Non-pigmented ciliary epithelial cell (primary cell): ENCODE results near the gene LRRC3.
"Not testable (repeated sequence)": the region's sequence is repeated elsewhere in the genome, so short reads cannot be mapped to it uniquely, and the experiment has no call there.

ENCODE experiments used
- DNase-seq: peaks from one replicate; pipeline ENCODE4 v3.0.0-alpha.2; 2010; ENCODE audit warnings: low read depth

LRRC3 gene, protein sequence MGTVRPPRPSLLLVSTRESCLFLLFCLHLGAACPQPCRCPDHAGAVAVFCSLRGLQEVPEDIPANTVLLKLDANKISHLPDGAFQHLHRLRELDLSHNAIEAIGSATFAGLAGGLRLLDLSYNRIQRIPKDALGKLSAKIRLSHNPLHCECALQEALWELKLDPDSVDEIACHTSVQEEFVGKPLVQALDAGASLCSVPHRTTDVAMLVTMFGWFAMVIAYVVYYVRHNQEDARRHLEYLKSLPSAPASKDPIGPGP

DNA sequence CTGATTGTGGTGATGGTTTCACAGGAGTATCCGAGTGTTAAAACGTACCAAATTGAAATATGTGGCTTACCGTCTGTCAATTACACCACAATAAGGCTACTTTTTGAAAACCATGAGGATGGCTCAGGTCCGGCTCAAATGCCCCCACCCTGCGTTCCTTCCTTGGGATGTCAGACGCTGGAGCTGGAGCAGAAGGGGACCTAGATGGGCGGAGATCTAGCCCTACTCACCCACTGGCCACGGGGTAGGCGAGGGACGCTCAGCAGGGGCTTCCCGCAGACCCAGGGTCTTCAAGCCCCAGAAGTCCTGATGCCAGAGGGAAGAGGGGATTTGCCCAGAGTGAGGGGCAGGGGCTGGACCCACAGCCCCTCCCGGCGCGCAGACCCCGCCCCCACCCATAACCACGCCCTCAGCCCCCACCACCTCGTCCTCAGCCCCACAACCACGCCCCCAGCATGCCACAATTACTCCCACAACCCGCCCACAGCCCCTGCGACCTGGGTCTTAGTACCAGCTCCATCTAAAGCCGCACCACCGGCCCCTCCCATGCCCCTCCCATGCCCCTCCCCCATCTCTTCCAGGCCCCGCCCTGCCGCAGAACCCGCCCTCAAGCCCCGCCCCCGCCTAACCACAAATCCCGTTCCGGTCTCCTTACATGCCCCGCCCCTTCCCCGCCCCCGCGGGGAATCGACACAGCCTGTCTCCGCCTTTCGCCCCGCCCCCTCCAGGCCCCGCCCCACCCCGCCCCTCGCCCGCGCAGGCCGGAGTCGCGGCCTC is at the start of gene LRRC3:
LRRC3 (plus strand) TSS at position 764 of the 777 bp plus-strand sequence. CDS start 1,135 bp downstream, outside the sequence.
- peak; percentile 2 for DNase-seq

- no peak for DNase-seq
These were observed 49.1 kb upstream of the LRRC3 start for GRCh38 chr21:44405948-44406872.

DNA sequence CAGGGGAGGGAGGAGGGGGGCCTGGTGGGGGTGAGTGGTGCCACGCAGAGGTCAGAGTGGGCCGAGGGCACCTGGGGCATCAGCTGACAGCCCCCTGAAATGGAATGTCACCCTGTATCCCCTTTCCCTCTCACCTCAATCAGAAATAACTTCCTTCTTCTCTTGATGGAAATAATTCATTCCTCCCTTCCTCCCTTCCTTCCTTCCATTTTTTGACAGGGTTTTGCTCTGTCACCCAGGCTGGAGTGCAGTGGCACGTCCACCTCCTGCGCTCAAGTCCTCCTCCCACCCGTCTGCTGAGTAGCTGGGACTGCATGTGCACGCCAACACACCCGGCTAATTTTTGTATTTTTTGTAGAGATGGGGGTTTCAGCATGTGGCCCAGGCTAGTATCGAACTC is 48.4 kb upstream of the LRRC3 start:
- DNase-seq, result no peak

GRCh38 chr21:44407493-44407892 is 47.8 kb upstream of the LRRC3 start:
- DNase-seq, result no peak

DNA sequence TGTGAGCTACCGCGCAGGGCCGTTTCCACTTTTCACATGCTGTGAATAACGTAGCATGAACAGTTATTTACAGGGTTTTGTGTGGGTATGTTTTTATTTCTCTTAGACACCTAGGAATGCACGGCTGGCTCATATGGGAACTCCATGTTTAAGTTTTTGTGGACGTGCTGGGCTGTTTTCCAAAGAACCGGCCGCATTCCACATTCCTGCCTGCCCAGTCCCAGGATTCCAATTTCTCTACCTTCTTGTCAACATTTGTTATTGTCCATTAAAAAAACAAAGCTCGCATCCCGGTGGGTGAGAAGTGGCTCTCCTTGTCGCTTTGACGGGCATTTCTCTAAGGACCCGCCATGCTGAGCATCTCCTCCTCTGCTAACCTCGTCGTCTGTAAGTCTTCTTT is 47.1 kb upstream of the LRRC3 start:
- DNase-seq, result no peak

DNA sequence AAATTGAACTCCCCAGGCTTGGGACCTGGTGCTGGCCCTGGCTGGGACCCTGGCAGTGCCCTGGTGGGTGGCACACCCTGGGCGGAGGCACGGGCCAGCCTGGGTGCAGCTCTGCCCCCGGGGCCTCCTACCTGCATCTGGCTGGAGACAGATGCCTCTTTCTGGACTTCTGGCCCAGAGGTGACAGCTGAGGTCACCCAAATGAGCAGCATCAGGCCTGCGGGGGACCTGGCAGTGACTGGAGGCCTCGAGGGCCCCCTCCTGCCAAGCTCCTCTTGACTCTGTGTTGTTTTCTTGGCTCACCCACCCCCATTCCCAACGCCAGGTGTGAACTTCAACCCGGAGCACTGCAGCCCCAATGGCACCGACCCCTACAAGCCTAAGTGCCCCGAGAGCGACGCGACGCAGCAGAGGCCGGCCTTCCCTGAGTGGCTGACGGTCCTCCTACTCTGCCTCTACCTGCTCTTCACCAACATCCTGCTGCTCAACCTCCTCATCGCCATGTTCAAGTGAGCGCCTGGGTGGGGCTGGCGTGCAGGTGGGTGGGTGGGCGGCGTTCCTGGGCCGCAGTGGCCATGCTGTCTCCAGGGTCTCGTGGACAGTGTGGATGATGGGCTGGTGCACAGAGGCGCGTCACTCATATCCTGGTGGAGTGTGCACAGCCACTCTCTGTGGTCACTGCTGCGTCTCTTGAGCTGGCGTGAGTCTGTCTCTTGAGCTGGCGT is 41.6 kb upstream of the LRRC3 start:
- no peak for DNase-seq

GRCh38 chr21:44414291-44415072 is 40.8 kb upstream of the LRRC3 start:
- DNase-seq, result no peak

GRCh38 chr21:44415073-44416025 is 40.0 kb upstream of the LRRC3 start:
- DNase-seq, result no peak

DNA sequence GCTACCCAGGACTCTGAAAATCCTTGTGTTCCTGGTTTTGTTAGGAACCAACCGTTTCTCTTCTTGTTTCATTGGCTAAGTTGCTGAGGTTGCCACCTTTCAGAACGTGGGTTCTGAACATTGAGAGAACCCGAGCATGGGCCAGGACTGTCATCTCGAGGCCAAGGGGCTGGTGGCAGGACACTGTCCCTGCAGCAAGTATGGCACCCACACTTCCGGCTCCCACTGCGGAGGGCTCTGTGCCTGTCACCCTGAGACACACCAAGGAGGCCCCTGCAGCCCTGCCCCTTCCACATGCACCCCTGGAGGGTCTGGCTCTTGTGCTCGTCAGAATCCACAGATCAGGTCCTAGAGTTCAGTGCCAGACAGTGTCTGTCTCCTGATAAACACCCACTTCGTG is 39.1 kb upstream of the LRRC3 start:
- DNase-seq, result no peak

GRCh38 chr21:44417621-44418107 is 37.6 kb upstream of the LRRC3 start:
- not testable (repeated sequence) for DNase-seq

DNA sequence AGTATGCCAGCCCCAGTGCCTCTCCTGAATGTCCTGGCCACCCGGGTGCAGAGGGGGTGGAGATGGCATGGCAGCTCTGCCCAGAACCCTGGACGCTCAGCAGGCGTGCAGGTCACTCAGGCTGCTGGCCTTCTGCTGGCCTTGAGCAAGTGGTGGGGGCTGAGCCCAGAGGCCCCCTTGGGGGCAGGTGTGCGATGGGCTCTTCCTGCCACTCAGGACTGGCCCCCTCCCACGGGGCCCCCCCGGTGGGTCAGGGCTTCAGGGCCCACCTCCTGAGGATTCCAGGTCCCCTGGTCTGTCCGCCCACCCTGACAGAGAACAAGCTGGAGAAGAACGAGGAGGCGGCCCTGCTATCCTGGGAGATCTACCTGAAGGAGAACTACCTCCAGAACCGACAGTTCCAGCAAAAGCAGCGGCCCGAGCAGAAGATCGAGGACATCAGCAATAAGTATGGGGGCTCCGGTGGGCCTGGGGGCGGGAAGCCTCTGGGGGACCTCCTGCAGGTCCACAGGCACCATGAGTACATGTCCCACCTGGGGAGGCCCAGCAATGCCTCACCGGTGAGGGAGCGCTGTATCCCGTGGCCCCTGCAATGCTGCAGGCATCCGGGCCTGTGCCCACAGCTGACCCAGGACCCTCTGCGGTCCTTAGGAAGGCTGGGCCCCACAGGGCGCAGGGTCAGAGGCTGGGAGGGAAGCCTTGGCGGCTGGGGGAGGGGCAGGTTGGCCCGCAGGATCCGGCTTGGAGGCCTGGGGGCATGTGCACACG is 37.0 kb upstream of the LRRC3 start:
- no peak for DNase-seq

DNA sequence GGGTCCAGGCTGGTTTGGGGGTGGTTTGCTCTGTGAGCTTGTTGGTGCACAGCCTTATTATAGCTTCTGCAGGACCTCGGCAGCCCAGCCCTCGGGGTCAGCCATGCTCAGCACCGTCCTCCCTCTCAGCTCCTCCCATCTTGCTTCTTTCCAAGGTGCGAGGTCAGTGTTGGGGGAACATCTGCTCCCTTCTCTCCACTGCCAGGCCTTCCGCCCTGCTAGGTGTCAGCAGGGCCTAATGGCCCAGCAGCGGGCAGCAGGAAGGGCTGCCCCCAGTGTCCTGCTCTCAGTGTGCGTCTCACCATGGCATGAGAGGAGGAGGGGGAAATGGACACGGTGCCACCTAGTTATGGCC is 36.5 kb upstream of the LRRC3 start:
- no peak for DNase-seq

DNA sequence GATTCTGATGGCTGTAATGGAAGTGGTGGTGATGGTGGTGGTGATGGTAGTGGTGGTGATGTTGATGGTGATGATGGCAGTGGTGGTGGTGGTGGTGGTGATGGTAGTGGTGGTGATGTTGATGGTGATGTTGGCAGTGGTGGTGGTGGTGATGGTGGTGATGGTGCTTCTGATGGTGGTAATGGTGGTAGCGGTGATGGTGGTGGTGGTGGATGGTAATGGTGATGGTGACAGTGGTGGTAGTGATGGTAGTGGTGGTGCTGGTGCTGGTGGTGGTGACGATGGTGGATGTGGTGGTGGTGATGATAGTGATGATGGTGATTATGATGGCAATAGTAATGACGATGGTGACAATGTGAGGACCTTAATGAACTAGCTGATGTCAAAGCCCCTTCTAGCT is 35.6 kb upstream of the LRRC3 start:
- no peak for DNase-seq

DNA sequence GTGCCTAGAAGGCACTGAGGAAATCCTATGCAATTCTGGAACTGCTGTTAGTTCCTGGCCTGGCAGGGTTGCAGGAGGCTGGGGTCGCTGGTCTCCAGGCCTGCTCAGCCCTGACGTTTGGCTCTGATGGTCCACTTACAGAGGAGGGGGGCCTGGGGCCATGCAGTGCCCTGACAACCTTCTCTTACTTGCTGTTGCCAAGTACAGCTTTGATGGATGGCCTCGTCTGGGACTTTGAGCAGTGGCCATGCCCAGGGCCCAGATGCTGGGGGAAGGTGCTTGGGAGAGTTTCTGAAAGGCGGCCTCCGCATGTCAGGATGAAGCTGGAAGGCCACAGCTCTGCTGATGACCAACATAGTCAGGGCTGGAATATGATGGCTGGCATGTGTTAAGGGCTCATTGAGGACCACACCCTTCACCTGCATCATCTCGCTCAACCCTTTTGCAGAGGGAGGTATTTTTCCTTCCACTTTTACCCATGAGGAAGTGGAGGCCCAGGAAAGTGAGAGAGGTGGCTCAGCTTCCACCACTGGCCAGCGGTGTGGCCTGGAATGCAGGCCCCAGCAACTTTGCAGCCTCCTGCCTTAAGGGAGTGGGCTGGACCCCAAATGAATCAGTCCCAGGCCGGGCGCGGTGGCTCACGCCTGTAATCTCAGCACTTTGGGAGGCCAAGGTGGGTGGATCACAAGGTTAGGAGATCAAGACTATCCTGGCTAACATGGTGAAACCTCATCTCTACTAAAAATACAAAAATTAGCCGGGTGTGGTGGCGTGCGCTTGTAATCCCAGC is 34.7 kb upstream of the LRRC3 start:
- DNase-seq, result no peak

- DNase-seq, result no peak
These were observed 33.1 kb upstream of the LRRC3 start for GRCh38 chr21:44421901-44422840.

DNA sequence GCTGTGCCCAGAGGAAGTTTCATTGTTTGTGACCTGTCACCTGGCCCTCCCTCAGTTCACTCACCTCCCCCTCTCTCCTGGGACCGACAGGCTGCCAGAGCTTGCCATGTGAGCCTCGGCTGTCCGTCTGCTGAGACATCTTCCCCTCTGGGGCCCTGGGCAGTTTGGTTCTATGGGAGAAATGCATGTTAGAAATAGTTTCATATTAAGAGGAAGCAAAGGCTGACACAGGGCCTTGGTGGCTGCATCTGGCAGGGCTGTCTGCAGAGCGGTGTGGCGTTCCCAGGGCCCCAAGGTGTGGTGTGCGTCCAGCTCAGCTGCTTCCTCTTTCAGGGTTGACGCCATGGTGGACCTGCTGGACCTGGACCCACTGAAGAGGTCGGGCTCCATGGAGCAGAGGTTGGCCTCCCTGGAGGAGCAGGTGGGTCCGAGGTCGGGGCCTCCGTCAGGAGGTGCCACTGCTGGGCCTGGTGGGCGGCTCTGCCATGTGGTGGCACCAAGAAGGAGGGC is 31.9 kb upstream of the LRRC3 start:
- DNase-seq, result no peak
